Medulla oblongata (tissue), 1 donor: ENCODE data around the gene FIP1L1.
A peak's percentile ranks its signal among the peaks of the same experiment; 100 is the strongest.

Source experiments
- DNase-seq: peaks from one replicate; pipeline ENCODE4 v3.0.0-alpha.2; 2015; ENCODE audit errors: extremely low spot score

Gene FIP1L1

GRCh38 chr4:53476232-53477037 lies 99.0 kb downstream of the FIP1L1 start:
- DNase-seq = no peak

- DNase-seq = no peak
These were observed 99.7 kb downstream of the FIP1L1 start for GRCh38 chr4:53477038-53477565.

- DNase-seq = no peak
These were observed 100.2 kb downstream of the FIP1L1 start for GRCh38 chr4:53477636-53478035.

DNA sequence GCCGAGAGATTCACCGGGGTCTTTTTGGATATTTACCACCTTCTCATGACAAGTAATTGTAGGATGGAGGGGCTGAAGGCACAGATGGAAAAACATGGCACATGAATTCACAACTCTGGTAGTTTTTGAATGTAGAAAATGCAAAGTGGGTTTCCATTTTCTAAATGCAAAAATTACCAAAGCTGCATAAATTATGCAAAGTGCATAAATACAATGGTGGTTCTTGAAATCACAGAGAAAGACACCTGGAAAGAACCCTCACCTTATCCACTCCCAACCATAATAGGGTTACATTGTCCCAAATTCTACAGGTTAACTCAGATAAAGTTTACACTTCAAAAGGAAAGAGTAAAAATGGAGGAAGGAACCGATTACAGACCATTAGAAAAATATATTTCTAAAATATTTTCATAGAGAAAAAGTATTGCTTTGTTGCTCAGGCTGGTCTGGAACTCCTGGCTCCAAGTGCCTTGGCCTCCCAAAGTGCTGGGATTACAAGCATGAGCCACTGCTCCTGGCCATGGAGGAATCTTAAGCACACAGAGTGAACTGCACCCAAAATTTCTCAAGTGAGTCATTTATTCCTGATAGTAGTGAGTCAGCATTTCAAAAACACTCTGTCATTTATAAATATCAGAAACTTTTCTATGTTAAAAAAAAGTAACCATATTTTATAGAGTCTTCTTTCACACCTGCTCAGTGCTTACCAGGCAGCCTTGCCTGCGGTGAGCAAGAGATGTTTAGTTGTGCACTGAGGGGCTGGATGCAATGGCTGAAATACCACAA lies 101.4 kb downstream of the FIP1L1 start:
- DNase-seq = no peak

GRCh38 chr4:53479736-53480525 lies 102.5 kb downstream of the FIP1L1 start:
- no peak for DNase-seq

DNA sequence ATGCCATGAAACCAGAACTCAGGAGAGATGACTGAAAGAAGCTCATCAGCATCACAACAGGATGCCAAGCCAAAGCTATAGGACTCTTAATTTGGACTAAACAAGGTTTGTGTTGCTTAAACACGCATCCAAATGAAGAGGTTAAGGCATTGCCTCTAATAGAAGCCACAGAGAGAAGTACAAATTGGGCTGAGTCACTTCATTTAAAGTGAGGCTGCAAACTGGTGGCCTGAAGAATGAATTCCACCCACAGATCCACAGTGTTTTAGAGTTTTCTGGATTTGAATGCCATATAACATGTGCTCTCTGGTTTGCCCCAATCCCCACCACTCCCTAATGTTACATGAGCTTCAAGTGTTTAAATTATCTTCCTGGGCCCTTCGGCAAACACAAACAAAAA lies 103.5 kb downstream of the FIP1L1 start:
- no peak for DNase-seq

DNA sequence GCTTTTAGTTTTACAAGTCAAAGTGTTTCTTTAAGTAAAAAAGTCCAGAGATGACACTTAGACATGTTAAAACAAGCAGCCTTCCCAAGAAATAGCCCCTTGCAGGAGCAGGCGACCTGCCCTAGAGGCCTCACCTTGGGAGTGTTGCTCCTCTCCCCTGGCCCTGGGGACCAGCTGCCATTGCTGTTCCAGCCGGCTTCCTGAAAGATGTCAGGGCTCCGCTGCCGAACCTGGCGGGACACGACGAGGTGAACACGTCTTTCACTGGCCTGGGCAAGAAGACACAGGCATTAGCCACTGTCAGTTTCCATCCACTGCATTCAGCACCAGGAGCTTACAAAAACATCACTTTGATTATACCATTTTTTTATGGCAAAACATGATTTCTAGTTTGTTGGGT lies 104.1 kb downstream of the FIP1L1 start:
- no peak for DNase-seq

DNA sequence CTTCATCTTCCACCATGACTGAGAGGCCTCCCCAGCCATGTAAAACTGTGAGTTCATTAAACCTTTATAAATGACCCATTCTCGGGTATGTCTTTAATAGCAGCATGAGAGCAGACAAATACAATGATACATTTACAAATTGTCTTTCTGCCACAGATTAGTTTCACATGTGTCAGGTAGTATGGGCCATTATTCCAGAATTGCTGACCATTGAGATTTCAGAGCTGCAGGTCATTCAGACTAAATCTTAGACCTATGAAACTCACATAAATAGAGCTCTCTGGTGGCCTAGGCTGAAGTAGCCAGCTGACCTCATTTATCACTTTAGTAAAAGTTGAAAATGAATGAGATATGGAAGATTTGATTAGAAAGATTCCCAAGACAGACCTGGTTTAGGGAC lies 105.8 kb downstream of the FIP1L1 start:
- DNase-seq = no peak

DNA sequence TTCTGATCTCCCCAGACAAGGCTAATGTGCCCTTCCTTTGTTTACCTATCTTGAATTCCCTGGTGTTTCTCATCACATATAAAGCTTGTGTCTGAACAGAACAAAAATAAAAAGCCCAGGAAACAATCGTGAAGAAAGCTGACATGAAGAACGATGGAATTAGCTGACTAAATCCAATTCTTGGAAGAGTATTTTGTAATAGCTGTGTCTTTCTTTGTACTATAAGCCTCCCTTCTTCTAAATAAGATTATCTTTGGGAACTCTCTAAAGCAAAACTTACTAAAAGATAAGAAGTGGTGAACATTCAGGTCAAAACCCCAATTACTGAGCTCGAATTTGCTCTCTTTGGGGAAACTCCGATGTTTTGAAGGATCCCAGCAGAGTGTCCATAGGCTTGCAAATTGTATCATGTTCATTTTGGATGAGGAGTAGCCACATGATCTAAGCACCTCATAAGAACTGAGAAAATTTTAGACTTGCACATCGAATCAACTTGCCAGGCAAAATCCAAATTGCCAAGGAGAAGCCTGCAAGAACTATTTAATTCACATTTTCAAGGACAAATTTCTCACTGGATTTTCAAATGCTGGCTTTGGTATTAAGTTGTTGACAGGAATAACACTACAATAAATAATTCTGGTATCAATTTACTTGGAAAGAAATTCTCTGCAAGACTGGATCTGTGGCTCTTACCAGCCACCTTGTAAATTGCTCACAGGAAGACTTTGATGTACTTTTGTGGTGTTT lies 107.6 kb downstream of the FIP1L1 start:
- no peak for DNase-seq

- DNase-seq = no peak
These were observed 108.2 kb downstream of the FIP1L1 start for GRCh38 chr4:53485658-53486040.

- no peak for DNase-seq
These were observed 110.3 kb downstream of the FIP1L1 start for GRCh38 chr4:53487766-53488165.

DNA sequence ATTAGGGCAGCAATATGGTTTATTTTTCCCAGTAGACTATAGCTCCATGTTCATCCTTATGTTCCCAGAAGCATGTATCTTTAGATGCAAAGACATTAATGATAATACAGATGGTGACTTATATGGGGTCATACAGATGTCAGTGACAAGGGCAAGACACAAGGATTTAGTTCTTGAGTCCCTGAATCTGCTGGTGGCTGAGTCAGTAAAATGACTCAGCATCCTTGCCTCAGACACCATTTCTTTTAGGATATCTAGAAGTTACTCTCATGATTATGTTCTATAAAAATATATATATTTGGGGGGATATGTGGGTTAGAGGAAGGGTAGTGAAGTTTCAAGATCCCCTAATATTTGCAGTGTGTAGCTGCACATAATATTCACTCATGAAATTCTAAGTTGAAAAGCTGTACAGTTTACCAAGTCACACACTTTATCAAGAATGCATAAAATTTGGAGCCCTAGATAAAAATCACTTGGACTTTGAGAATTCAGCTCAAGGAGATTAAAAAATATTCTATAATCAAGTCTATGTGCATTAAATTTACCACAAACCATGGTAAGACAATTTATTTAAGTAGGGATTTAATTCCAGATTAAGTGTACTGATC lies 111.9 kb downstream of the FIP1L1 start:
- no peak for DNase-seq

DNA sequence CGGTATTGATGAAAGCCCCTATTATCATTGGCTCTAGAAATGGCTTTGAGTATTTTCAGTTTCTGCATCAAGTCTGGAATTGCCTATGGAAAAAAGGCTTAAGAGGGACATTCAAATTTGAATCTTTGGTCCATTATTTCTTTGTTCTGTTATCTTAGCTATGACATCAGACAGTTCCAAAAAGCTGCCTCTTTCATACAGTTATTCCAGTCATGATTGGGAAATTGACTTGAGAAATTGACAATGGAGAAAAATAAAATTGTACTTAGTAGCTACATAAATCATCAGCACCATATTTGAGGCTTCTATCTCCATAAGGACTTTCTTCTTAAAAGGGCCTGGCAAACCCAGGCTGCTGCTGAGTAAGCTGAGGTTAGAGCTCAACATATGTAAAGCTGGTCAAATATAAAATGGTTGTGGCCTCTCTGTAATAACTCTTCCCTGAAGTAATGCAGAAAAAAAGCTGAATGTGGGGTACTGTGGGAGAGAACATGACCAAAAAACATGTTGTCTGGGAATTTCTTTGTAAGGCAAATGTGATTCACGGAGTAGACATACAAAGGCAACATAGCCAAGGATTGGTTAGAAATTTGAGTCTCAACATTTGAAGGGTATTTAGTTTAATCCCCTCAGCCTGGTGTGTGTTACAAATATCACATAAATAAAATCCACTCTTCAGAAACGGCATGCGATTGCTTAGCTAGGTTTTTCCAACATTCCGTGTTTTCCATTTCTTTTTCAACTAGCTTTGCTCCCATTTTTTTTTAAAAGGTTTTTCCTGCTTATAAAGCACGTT lies 112.9 kb downstream of the FIP1L1 start:
- DNase-seq = no peak

- DNase-seq = peak; percentile 35
These were observed 113.7 kb downstream of the FIP1L1 start for GRCh38 chr4:53490965-53491622.

DNA sequence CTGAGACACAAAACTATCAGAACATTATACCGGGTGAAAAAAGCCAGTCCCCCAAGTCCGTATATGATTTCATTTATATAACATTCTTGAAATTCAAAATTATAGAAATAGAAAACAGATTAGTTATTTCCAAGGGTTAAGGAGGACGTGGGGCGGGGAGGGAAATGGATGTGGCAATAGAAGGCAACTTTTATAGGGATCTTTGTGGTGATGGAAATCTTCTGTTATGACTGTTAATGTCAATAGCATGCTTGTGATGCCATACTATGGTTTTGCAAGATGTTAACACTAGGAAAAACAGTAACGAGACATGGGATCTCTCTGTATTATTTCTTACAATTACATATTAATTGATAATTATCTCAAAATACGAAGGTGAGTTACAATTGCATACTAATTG lies 117.4 kb downstream of the FIP1L1 start:
- no peak for DNase-seq

- DNase-seq = peak; percentile 25
These were observed 120.2 kb downstream of the FIP1L1 start for GRCh38 chr4:53497487-53498244.

- no peak for DNase-seq
These were observed 121.3 kb downstream of the FIP1L1 start for GRCh38 chr4:53498706-53499105.

DNA sequence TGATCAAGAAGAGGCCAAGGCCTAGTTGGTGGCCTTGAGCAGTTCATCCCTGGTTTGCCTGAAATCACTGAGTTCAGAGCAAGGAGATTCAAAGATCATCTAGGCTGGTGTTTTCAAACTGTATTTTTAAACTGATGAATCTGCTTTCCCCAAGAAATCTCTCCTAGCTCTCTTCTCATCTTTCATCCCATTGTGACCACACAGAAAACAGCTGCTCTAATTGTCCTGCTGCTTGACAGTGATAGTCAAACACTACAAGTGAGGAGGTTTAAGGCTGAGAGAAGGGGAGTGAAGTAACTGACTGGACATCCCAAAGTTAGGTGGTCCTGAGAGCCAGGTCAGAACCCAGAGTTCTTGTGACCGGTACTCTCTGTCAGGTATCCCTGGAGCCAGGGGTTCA lies 122.3 kb downstream of the FIP1L1 start:
- no peak for DNase-seq

- DNase-seq = no peak
These were observed 123.1 kb downstream of the FIP1L1 start for GRCh38 chr4:53500546-53500945.
